ENCODE results near the gene UVRAG.

GRCh38 chr11:76025817-76026216, 210.8 kb downstream of the UVRAG start:
- TF ChIP-seq, protein P1, sequence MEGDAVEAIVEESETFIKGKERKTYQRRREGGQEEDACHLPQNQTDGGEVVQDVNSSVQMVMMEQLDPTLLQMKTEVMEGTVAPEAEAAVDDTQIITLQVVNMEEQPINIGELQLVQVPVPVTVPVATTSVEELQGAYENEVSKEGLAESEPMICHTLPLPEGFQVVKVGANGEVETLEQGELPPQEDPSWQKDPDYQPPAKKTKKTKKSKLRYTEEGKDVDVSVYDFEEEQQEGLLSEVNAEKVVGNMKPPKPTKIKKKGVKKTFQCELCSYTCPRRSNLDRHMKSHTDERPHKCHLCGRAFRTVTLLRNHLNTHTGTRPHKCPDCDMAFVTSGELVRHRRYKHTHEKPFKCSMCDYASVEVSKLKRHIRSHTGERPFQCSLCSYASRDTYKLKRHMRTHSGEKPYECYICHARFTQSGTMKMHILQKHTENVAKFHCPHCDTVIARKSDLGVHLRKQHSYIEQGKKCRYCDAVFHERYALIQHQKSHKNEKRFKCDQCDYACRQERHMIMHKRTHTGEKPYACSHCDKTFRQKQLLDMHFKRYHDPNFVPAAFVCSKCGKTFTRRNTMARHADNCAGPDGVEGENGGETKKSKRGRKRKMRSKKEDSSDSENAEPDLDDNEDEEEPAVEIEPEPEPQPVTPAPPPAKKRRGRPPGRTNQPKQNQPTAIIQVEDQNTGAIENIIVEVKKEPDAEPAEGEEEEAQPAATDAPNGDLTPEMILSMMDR (IDR thresholded peaks at IDR 0.05; ENCODE audit: low read length): no peak
- no peak for TF ChIP-seq EZH2 (IDR thresholded peaks at IDR 0.05; ENCODE audit: borderline replicate concordance, low read length)

All from OCI-LY1 (cell line).